IPS-15b (cell line): ENCODE data around the gene ACSL5.
"Not testable (repeated sequence)": the region's sequence is repeated elsewhere in the genome, so short reads cannot be mapped to it uniquely, and the experiment has no call there.

Source experiments
- H3K27me3 ChIP-seq: one replicate; pipeline ENCODE4 v1.6.1; 2013; ENCODE audit warnings: low read length; ENCODE audit not compliant: control insufficient read depth, insufficient read depth
- H3K36me3 ChIP-seq: one replicate; pipeline ENCODE4 v1.6.1; 2013; ENCODE audit warnings: low read length; ENCODE audit not compliant: control insufficient read depth, insufficient read depth
- H3K4me1 ChIP-seq: one replicate; pipeline ENCODE4 v1.6.1; 2013; ENCODE audit warnings: mild to moderate bottlenecking, low read length; ENCODE audit not compliant: control insufficient read depth, insufficient read depth
- H3K4me3 ChIP-seq: one replicate; pipeline ENCODE4 v1.5.1; 2013; ENCODE audit warnings: low read depth, low read length
- H3K9ac ChIP-seq: one replicate; pipeline ENCODE4 v1.6.1; 2013; ENCODE audit warnings: low read depth, mild to moderate bottlenecking, low read length
- H3K9me3 ChIP-seq: one replicate; pipeline ENCODE4 v1.6.1; 2013; ENCODE audit warnings: mild to moderate bottlenecking, low read length; ENCODE audit not compliant: control insufficient read depth, insufficient read depth

Gene ACSL5

GRCh38 chr10:112383325-112383724 is 9.4 kb downstream of the ACSL5 start:
- Histone ChIP-seq H3K9me3 (no peaks in the 10 kb centered on the region), H3K27me3 (no peaks in the 10 kb centered on the region), H3K36me3 (no peaks in the 10 kb centered on the region), H3K9ac (no peak overlapping the region), H3K4me3 (no peak overlapping the region), H3K4me1 (no peaks in the 10 kb centered on the region)

DNA sequence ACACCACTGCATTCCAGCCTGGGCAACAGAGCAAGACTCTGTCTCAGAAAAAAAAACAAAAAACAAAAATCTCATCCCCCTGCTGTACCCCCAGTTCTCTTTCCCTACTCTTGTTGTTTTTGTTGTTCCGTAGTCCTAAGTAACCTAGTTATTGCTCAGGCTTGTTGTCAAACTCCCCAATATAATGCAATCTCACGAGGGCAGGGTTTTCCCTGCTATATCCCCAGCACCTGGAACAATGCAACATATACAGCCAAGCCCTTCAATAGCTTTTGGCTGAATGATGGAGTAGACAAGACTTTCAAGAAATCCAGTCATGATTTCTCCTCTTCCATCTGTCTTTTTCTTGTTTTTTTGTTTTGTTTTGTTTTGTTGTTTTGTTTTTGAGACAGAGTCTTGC is 10.2 kb downstream of the ACSL5 start:
- Histone ChIP-seq H3K36me3 (no peaks in the 10 kb centered on the region), H3K27me3 (no peaks in the 10 kb centered on the region), H3K4me3 (no peak overlapping the region), H3K4me1 (no peaks in the 10 kb centered on the region), H3K9ac (no peak overlapping the region), H3K9me3 (no peaks in the 10 kb centered on the region)

- Histone ChIP-seq H3K9ac (no peak overlapping the region), H3K9me3 (no peaks in the 10 kb centered on the region), H3K4me3 (no peak overlapping the region), H3K27me3 (no peaks in the 10 kb centered on the region), H3K36me3 (no peaks in the 10 kb centered on the region), H3K4me1 (no peaks in the 10 kb centered on the region)
These were observed 11.3 kb downstream of the ACSL5 start for GRCh38 chr10:112385201-112385600.

GRCh38 chr10:112388056-112388455 is 14.1 kb downstream of the ACSL5 start:
- H3K4me3 ChIP-seq, H3K27me3 ChIP-seq, H3K4me1 ChIP-seq, H3K9me3 ChIP-seq, H3K9ac ChIP-seq, H3K36me3 ChIP-seq: not testable (repeated sequence)

- no peaks in the 10 kb centered on the region for H3K27me3 ChIP-seq
- H3K9ac ChIP-seq = no peak overlapping the region
- no peaks in the 10 kb centered on the region for H3K9me3 ChIP-seq
- H3K4me1 ChIP-seq = no peaks in the 10 kb centered on the region
- H3K36me3 ChIP-seq = no peaks in the 10 kb centered on the region
- H3K4me3 ChIP-seq = no peak overlapping the region
These were observed 14.6 kb downstream of the ACSL5 start for GRCh38 chr10:112388548-112388947.

DNA sequence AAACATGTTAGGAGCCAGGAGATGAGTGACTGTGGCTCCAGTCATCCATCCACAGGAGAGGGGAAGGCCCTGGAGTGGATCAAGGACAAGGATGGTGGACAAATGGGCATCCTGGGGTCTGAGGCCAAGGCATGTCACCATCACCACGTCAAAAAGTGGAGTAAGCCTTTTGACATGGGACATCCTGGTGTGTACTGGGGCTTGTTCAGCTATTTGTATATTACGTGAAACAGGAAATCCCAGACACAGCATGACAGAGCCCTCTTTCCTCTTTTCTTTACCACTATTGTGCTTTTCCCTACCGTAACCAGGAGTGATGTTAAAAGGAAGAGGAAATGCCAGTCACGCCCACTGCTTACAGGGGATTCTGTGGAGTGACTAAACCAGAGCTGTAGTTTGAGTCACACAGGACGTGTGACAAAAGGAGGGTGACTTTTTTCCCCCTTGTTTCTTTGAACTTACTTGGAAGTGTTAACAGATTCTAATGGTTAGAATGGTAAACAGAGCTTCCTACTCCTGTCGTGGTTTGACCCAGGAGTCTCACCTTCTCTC is 15.4 kb downstream of the ACSL5 start:
- H3K9ac ChIP-seq = no peak overlapping the region
- H3K27me3 ChIP-seq = no peaks in the 10 kb centered on the region
- H3K9me3 ChIP-seq = no peaks in the 10 kb centered on the region
- no peaks in the 10 kb centered on the region for H3K4me1 ChIP-seq
- H3K4me3 ChIP-seq = no peak overlapping the region
- H3K36me3 ChIP-seq = no peaks in the 10 kb centered on the region

GRCh38 chr10:112390125-112390703 is 16.3 kb downstream of the ACSL5 start:
- H3K4me1 ChIP-seq = no peaks in the 10 kb centered on the region
- H3K36me3 ChIP-seq = no peaks in the 10 kb centered on the region
- no peaks in the 10 kb centered on the region for H3K9me3 ChIP-seq
- no peaks in the 10 kb centered on the region for H3K27me3 ChIP-seq
- H3K9ac ChIP-seq = no peak overlapping the region
- no peak overlapping the region for H3K4me3 ChIP-seq

- Histone ChIP-seq H3K4me3 (no peak overlapping the region), H3K9ac (no peak overlapping the region), H3K9me3 (no peaks in the 10 kb centered on the region), H3K4me1 (no peaks in the 10 kb centered on the region), H3K27me3 (no peaks in the 10 kb centered on the region), H3K36me3 (no peaks in the 10 kb centered on the region)
These were observed 19.4 kb downstream of the ACSL5 start for GRCh38 chr10:112393341-112393740.

- no peak overlapping the region for H3K9ac ChIP-seq
These were observed 19.9 kb downstream of the ACSL5 start for GRCh38 chr10:112393827-112394226.

DNA sequence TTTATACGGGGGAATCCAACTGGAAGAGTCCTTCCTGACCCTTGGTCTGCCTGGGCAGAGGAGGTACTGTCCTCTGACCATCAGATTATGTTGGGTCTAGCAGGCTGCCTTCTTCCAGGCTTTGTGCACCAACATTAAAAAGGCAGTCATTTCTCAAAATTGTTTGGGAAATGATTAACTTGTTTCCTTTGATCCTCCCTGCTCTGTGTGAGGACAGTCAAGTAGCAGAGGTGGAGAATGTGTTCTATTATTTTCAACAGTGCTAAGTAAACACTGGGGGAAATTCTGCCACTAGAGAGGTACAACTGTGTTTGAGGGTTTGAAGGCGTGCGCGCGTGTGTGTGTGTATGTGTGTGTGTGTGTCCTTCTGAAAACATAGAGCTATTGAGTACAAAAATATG is 20.6 kb downstream of the ACSL5 start:
- H3K9ac ChIP-seq = no peak overlapping the region

More at GRCh38 chr10:112393827-112394226, 19.9 kb downstream of the ACSL5 start:
- Histone ChIP-seq H3K9me3 (no peaks in the 10 kb centered on the region), H3K4me3 (no peak overlapping the region), H3K4me1 (no peaks in the 10 kb centered on the region), H3K36me3 (no peaks in the 10 kb centered on the region), H3K27me3 (no peaks in the 10 kb centered on the region)

DNA sequence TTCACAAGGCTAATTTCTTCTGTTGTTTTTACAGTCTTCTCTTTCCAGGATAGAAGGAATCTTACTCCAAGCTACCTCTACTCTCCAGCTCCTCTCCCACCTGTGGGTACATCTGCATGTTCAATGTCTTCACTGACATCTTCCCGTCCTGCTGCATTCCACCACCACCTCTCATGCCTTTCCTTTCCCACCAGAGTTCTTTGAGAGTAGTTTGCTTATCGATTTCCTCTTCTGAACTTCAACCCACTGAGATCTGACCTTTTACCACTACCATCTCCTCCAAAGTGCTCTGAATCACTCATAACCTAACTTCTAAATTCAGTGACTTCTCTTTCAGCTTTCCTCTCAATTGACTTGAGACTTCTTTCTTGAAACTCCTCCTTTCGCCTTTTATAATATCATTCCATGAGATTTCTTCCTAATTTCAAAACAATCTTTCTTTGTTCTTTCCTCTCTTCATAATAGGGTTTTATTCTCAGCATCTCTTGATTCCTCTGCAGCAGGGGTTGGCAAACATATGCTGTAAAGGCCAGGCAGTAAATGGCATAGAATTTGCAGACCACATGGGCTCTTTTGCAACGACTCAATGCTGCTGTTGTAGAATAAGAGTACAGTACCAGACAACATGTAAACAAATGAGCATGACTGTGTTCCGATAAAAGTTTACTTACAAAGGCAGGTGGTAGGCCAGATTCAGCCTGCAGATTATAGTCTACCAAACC is 22.1 kb downstream of the ACSL5 start:
- Histone ChIP-seq H3K9ac (no peak overlapping the region), H3K9me3 (no peaks in the 10 kb centered on the region), H3K36me3 (no peaks in the 10 kb centered on the region), H3K4me3 (no peak overlapping the region), H3K4me1 (no peaks in the 10 kb centered on the region), H3K27me3 (no peaks in the 10 kb centered on the region)

More for the DNA sequence above, 20.6 kb downstream of the ACSL5 start:
- no peaks in the 10 kb centered on the region for H3K27me3 ChIP-seq
- H3K36me3 ChIP-seq = no peaks in the 10 kb centered on the region
- H3K4me1 ChIP-seq = no peaks in the 10 kb centered on the region
- H3K9me3 ChIP-seq = no peaks in the 10 kb centered on the region
- H3K4me3 ChIP-seq = no peak overlapping the region

- Histone ChIP-seq H3K4me3 (no peak overlapping the region), H3K27me3 (no peaks in the 10 kb centered on the region), H3K9me3 (no peaks in the 10 kb centered on the region), H3K36me3 (no peaks in the 10 kb centered on the region), H3K4me1 (no peaks in the 10 kb centered on the region), H3K9ac (no peak overlapping the region)
These were observed 23.7 kb downstream of the ACSL5 start for GRCh38 chr10:112397592-112397991.
